Loucy (cell line): Measurements from ENCODE around the gene PGP.

Experiments
- H2AFZ ChIP-seq: fragments of 200-600 bp; sonication (generic); 2 replicates; pipeline ENCODE4 v1.6.0; 2016; ENCODE audit warnings: antibody characterized with exemption, mild to moderate bottlenecking, low read length, moderate library complexity
- H3F3A ChIP-seq: fragments of 200-600 bp; 2 replicates; pipeline ENCODE4 v1.6.0; 2016; ENCODE audit warnings: antibody characterized with exemption, low read depth, mild to moderate bottlenecking
- H3K27me3 ChIP-seq: fragments of 200-600 bp; sonication (generic); 2 replicates; pipeline ENCODE4 v1.6.1; 2014; ENCODE audit warnings: low read length, mild to moderate bottlenecking; ENCODE audit not compliant: insufficient read depth, poor library complexity, severe bottlenecking
- H3K36me3 ChIP-seq: fragments of 200-600 bp; sonication (generic); 2 replicates; pipeline ENCODE4 v1.6.1; 2016; ENCODE audit warnings: low read length; ENCODE audit not compliant: insufficient read depth
- H3K4me1 ChIP-seq: fragments of 200-600 bp; sonication (generic); 2 replicates; pipeline ENCODE4 v1.5.1; 2014; ENCODE audit warnings: low read length, mild to moderate bottlenecking; ENCODE audit not compliant: insufficient read depth, poor library complexity, severe bottlenecking
- H3K4me2 ChIP-seq: fragments of 200-600 bp; sonication (generic); 2 replicates; pipeline ENCODE4 v1.6.0; 2014; ENCODE audit warnings: antibody characterized with exemption, low read length, low read depth, mild to moderate bottlenecking; ENCODE audit not compliant: poor library complexity, severe bottlenecking
- H3K4me3 ChIP-seq: fragments of 200-600 bp; sonication (generic); 2 replicates; pipeline ENCODE4 v1.5.1; 2014; ENCODE audit warnings: low read length, mild to moderate bottlenecking, mixed read lengths; ENCODE audit not compliant: poor library complexity, severe bottlenecking
- H3K79me2 ChIP-seq: fragments of 200-600 bp; sonication (generic); 2 replicates; pipeline ENCODE4 v1.6.1; 2014; ENCODE audit warnings: low read length; ENCODE audit not compliant: insufficient read depth
- H3K9ac ChIP-seq: fragments of 200-600 bp; sonication (generic); 2 replicates; pipeline ENCODE4 v1.6.0; 2014; ENCODE audit warnings: mild to moderate bottlenecking, low read depth, low read length, moderate library complexity; ENCODE audit not compliant: poor library complexity, severe bottlenecking
- H3K9me2 ChIP-seq: fragments of 200-600 bp; sonication (generic); replicated peaks from 2 replicates; pipeline ENCODE4 v1.6.1; 2016; ENCODE audit warnings: low read depth, low read length, mixed read lengths
- H3K9me3 ChIP-seq: fragments of 200-600 bp; sonication (generic); 2 replicates; pipeline ENCODE4 v1.6.1; 2014; ENCODE audit warnings: mild to moderate bottlenecking, antibody characterized with exemption, low read length, low read depth; ENCODE audit not compliant: insufficient read depth
- H4K20me1 ChIP-seq: fragments of 200-600 bp; sonication (generic); 2 replicates; pipeline ENCODE4 v1.6.0; 2014; ENCODE audit warnings: antibody characterized with exemption, low read length, mild to moderate bottlenecking; ENCODE audit not compliant: insufficient read depth, poor library complexity, severe bottlenecking
- CTCF ChIP-seq: fragments of 200-600 bp; sonication (generic); conservative IDR thresholded peaks from 2 replicates; pipeline ENCODE4 v1.5.1; 2014; ENCODE audit warnings: mild to moderate bottlenecking, antibody characterized with exemption, low read length
- EZH2phosphoT487 ChIP-seq: fragments of 200-600 bp; IDR thresholded peaks from 2 replicates; pipeline ENCODE4 v1.6.1; 2018; ENCODE audit warnings: antibody characterized with exemption, mild to moderate bottlenecking, moderate library complexity, borderline replicate concordance

The PGP gene

GRCh38 chr16:2189252-2189893, 25.3 kb downstream of the PGP start:
- Histone ChIP-seq H3K9me2 (no peaks in the 10 kb centered on the region), H3K79me2 (no peaks in the 10 kb centered on the region), H4K20me1 (no peaks in the 10 kb centered on the region), H3K27me3 (no peaks in the 10 kb centered on the region), H3F3A (no peaks in the 10 kb centered on the region), H3K4me3 (no peak overlapping the region), H2AFZ (no peak overlapping the region), H3K9me3 (no peaks in the 10 kb centered on the region), H3K9ac (no peak overlapping the region), H3K4me1 (no peaks in the 10 kb centered on the region), H3K4me2 (no peak overlapping the region), H3K36me3 (no peaks in the 10 kb centered on the region)
- no peak for TF ChIP-seq CTCF
- no peak for TF ChIP-seq EZH2phosphoT487

GRCh38 chr16:2188395-2188794, 26.2 kb downstream of the PGP start:
- no peak overlapping the region for H3K4me2 ChIP-seq
- H3K9ac ChIP-seq = no peak overlapping the region
- no peaks in the 10 kb centered on the region for H3K36me3 ChIP-seq
- no peak overlapping the region for H2AFZ ChIP-seq
- H3K4me3 ChIP-seq = no peak overlapping the region
- H3K79me2 ChIP-seq = no peaks in the 10 kb centered on the region
- no peaks in the 10 kb centered on the region for H4K20me1 ChIP-seq
- H3K4me1 ChIP-seq = no peaks in the 10 kb centered on the region
- H3F3A ChIP-seq = no peaks in the 10 kb centered on the region
- TF ChIP-seq EZH2phosphoT487 = no peak
- no peaks in the 10 kb centered on the region for H3K9me2 ChIP-seq
- no peaks in the 10 kb centered on the region for H3K27me3 ChIP-seq
- no peaks in the 10 kb centered on the region for H3K9me3 ChIP-seq

- Histone ChIP-seq H3K4me2 (no peak overlapping the region), H3K9me2 (no peaks in the 10 kb centered on the region), H3K27me3 (no peaks in the 10 kb centered on the region), H2AFZ (no peak overlapping the region), H4K20me1 (no peaks in the 10 kb centered on the region), H3K4me3 (no peak overlapping the region), H3K9ac (no peak overlapping the region), H3F3A (no peaks in the 10 kb centered on the region), H3K9me3 (no peaks in the 10 kb centered on the region), H3K79me2 (no peaks in the 10 kb centered on the region), H3K36me3 (no peaks in the 10 kb centered on the region), H3K4me1 (no peaks in the 10 kb centered on the region)
- TF ChIP-seq CTCF (no peak), EZH2phosphoT487 (no peak)
Observed at GRCh38 chr16:2187212-2187611, 27.4 kb downstream of the PGP start.

- Histone ChIP-seq H3K79me2 (no peaks in the 10 kb centered on the region), H3K4me3 (no peak overlapping the region), H3K36me3 (no peaks in the 10 kb centered on the region), H3K9me3 (no peaks in the 10 kb centered on the region), H2AFZ (no peak overlapping the region), H3K9me2 (no peaks in the 10 kb centered on the region), H3F3A (no peaks in the 10 kb centered on the region), H3K4me2 (no peak overlapping the region), H3K4me1 (no peaks in the 10 kb centered on the region), H4K20me1 (no peaks in the 10 kb centered on the region), H3K9ac (no peak overlapping the region), H3K27me3 (no peaks in the 10 kb centered on the region)
- TF ChIP-seq EZH2phosphoT487 (no peak), CTCF (no peak)
Observed at GRCh38 chr16:2186505-2186904, 28.1 kb downstream of the PGP start.
